Activated CD4-positive, alpha-beta T cell treated with anti-CD3 and anti-CD28 coated beads, Interleukin-2, amount 50 U/mL, for 1 hour (primary cell): ENCODE data around the gene PM20D2.
A peak's percentile ranks its signal among the peaks of the same experiment; 100 is the strongest.

ENCODE experiments used
- DNase-seq: peaks from one replicate; pipeline ENCODE4 v3.0.0-alpha.2; 2020

Gene PM20D2

DNA sequence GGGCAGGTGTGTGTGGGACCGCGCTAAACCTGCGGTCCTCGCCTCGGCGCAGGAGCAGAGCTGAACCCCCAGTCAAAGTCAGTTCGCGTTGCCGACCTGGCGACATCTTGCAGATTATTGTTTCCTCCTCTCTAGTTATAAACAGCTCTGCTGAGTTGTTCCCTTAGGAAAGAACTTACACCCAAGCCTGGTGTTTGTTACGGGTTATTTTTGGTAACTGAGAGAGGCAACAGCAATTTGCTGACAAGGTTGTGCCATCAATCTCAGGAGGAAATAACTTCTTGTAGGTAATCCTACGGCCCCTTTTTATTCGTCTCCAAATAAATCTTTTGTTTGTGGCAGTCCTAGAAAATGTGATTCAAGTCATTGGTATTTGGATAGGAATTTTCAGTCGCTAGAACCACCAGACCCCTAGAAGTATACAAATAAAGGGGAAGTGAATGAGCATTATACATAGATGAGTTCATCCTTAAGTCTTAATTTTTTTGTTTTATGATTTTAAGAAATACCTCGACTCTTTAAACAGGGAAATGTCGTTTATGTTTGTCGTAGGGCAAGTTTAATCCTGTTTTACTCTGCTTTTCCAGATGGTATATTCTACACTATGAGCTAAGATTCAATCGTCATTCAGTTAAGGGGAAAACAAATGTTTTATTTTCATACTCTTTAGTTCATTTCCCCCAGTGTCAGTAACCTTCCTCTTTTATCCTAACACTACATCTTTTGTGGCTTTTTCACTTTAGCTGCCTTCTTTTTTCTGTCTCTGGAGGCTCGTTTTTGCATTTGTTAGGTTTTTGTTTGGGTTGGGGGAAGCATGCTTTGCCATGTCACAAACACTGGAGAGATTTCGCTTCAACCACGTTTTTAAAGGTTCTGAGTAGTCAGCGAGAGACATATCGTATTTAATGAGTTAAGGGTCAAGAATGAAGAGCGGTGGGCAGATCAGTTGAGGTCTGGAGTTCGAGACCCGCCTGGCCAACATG lies 1.2 kb downstream of the PM20D2 start:
- peak; percentile 21 for DNase-seq

DNA sequence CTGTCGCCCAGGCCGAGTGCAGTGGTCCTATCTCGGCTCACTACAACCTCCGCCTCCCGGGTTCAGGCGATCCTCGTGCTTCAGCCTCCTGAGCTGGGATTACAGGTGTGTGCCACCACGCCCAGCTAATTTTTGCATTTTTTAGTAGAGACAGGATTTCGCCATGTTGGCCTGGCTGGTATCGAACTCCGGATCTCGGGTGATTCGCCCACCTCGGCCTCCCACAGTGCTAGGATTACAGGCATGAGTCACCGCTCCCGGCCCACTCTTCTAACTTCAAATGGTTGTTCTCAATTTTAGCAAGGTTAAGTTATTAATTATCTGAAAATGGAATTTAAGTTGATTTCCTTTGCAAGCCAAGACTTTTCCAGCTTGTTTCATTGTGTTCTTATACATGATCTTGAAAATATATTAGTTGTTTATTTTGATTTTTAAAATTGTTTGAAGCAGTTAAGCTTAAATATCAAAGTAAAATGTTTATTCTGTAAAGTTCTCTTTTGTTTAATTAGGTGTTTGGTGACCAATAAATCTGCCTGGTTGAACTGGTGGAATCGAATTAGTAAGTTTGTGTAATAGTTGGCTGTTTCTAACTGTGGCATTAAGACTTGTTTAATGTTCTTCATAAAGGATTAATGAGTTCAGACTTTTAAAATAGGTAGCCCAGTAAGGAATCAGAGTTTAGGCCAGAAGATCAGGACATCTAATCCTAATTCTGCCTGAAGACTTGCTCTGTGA lies 2.3 kb downstream of the PM20D2 start:
- DNase-seq = no peak

GRCh38 chr6:89154131-89154530 lies 8.3 kb downstream of the PM20D2 start:
- DNase-seq = no peak

DNA sequence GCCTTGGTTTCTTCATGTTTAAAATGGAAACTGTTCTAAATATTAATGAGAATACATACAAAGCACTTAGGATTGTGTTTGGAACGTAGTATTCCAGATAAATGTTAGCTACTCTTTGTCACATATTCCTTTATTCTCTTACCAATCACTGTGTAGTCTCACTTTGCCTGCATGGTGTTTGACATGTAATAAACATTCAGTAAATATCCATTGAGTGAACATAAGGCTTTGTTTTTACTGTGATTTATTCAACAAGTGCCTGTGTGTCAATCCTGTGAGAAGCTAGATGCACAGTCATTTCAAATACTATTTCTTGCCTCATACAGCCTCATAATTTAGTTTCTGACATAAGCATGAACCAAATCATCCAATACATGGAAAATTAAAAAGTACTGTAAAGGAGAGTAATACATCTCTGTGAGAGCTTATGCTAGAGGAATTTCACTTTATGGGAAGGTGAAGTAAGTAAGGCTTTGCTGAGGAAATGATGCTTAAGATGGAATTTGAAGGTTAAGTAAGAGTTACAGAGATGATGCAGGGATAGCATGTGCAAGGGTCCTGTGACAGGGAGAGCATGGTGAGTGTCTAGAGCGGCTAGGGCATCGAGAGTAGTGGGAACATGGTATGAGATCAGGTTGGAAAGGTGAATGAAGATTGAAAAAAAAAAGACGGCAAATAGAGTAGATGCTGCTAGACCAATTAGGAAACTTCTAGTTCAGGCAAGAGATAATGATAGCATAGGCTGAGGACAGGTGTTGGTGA lies 14.7 kb downstream of the PM20D2 start:
- no peak for DNase-seq

GRCh38 chr6:89161326-89162046 lies 15.6 kb downstream of the PM20D2 start:
- no peak for DNase-seq

GRCh38 chr6:89162047-89162371 lies 16.2 kb downstream of the PM20D2 start:
- no peak for DNase-seq

DNA sequence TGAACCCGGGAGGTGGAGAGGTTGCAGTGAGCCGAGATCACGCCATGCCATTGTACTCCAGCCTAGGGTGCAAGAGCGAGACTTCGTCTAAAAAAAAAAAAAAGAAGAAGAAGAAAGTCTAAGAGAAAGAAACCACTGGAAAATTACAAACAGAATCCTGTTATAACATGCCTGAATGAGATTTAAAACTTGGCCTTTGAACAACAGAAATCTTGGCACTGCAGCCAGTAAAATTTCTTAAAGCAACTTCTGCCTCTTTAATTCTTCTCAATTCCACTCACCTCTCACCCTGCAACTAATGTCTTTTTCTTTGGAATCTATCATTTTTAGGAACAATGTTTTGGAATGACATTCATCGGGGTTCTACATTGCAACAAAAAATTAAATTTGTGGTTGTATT lies 26.3 kb downstream of the PM20D2 start:
- no peak for DNase-seq

GRCh38 chr6:89173634-89174033 lies 27.8 kb downstream of the PM20D2 start:
- DNase-seq = no peak

- no peak for DNase-seq
Observed at GRCh38 chr6:89180112-89180511, 34.3 kb downstream of the PM20D2 start.

- DNase-seq = no peak
Observed at GRCh38 chr6:89180971-89181370, 35.1 kb downstream of the PM20D2 start.

DNA sequence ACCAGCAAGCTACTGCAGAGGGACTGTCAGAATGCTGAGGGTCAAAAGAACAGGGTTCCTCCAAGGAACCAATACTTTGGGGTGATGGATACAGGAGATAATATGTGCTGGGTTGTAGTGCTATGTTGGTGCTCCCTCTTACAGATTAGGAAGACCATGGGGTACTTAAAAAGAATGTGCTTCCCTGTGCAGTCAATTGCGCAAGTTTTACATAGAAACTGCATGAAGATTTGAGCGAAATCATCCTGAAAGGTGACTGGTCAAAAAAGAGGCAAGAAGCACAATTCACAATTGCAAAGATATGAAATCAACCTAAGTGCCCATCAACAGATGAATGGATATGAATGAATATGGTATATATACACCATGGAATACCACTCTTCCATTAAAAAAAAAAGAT lies 37.4 kb downstream of the PM20D2 start:
- no peak for DNase-seq

DNA sequence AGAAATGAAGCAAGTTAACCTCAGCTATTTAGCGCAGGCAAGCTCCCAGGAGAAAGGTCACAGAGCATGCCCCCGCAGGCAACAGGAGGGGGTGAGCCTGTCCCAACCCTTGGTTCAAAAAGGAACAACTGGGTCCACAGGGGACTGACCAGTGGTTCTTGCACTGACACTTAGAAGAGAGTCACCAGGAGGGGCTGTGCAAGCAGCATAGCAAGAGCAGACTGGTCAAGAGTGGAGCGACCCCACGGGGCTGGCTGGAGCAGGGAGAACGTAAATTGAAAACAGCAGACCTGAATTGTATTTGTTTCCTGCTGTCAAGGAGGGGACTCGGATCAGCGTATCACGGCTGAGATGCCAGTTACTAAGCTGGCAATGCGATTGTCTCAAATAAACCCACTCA lies 38.5 kb downstream of the PM20D2 start:
- DNase-seq = no peak

DNA sequence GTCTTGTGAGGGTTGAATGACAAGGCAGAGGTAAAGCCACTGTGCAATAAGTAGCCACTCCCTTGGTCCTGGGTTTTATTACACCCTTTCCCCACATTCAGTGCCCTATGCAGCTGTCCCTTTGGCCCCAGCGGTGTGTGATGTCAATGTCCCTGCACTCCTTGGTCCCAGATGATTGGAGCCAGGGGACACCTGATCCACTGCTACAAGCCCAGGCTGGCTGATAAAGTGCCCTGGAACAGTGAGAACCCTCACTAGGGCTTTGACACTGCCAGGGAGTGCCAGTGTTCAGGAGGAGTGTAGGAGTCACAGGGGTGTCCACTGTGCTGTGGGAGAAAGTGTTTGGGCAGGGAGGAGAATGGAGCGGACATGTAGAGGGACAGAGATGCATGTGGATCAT lies 40.9 kb downstream of the PM20D2 start:
- DNase-seq = no peak

- no peak for DNase-seq
Observed at GRCh38 chr6:89187504-89187903, 41.6 kb downstream of the PM20D2 start.

- DNase-seq = no peak
Observed at GRCh38 chr6:89190741-89191140, 44.9 kb downstream of the PM20D2 start.

DNA sequence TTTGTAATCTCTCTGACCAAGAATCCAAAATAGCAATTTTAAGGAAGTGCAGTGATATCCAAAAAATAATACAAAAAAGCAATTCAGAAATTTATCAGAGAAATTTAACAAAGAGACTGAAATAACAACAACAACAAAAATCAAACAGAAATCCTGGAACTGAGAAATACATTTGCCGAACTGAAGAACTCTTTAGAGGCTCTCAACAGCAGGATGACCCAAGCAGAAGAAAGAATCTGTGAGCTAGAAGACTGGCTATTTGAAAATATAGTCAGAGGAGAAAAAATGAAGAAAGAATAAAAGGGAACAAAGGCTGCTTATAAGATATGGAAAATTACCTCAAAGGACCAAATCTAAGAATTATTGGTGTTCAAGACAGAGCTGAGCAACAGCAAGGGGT lies 48.7 kb downstream of the PM20D2 start:
- no peak for DNase-seq

- no peak for DNase-seq
Observed at GRCh38 chr6:89197141-89197540, 51.3 kb downstream of the PM20D2 start.

DNA sequence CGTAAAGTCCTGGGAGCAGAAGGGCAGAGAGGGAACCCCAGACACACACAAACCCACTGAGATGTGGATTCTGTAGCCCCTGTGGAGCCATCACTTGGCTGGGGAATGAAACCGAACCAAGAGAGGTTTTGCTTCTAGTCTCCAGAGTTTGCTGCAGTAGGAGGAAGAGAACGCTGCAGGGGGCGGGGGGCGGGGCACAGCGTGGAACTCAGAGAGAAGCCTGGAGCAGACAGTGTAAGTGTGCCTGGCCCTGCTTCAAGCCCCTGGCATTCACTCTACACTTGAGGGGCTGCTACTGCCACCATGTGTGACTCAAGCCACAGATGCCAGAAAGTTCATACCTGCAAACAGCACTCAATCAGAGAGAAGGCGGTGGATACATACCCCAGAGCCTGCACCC lies 52.4 kb downstream of the PM20D2 start:
- no peak for DNase-seq

- no peak for DNase-seq
Observed at GRCh38 chr6:89199579-89199978, 53.7 kb downstream of the PM20D2 start.

DNA sequence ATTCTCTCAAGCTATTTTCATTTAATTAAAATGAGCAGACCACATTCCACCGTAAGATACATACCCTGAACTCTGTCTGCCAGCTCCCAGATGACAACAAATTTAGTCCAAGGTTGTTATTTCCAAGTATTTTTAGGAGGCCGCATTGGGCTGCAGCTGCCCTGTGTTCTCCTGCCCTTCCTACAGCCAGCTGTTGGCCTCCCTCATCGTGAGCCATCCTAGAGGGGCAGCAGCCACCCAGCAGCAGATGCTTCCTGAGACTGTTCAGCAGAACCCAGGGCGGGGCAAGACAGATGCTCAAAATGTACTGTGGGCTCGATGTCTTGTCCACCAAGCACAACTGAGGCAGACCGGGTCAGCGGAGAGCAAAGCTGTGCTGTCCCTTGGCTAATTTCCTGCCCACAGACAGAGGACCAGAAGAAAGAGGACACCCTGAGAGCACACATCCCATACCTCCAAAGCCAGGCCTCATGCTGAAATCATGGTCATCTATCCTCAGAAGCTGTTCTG lies 54.9 kb downstream of the PM20D2 start:
- no peak for DNase-seq

GRCh38 chr6:89204096-89204495 lies 58.2 kb downstream of the PM20D2 start:
- no peak for DNase-seq

DNA sequence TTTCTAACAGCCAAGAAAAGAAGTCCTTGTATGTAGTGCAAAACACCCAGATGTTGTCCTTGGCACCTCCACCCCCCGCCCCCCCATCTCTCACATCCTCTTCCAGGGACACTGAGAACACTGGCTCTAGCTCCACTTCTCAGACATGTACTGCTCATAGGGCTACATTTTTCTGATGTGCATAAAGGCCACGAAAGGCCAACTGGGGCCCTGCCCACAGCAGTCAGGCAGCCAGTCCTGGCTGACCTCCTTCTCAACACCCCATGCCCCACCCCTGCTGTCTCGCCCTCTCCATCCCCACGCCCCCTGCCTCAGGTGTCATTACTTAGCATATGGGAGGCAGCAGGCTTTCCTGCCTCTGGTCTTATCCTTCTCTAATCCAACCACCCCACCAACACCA lies 60.0 kb downstream of the PM20D2 start:
- DNase-seq = no peak

DNA sequence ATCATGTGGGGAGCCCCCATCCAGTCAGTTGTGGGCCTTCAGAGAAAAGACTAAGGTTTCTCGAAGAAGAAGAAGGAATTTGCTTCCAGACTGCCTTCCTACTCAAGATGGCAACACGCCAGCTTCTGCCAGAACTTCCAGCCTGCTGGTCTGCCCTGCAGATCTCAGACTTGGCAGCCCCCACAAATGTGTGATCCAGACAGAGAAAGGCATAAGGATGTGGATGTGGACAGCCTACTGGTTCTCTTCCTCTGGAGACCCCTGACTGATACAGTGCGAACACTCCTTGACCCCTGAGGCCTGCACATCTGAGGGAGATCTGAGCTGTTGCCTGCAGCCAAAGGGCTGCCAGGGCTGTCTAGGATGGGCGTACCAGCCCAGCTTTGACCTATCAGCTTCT lies 62.7 kb downstream of the PM20D2 start:
- no peak for DNase-seq
